Endothelial cell of umbilical vein (primary cell): Measurements from ENCODE around the gene MCRIP2. TPM values are rescaled to one million over a fixed set of nuclear protein-coding genes. Genes with fewer than 3 reads are reported as not detected.
A peak's percentile ranks its signal among the peaks of the same experiment; 100 is the strongest.

Source experiments
- BruUV-seq: library from RNA; stranded (reverse); fragments of 400-500 nt; replicated peaks from 2 replicates; lab custom pipeline; 2021; lab: Mats Ljungman, UMichigan
- CTCF ChIA-PET: fragments of 300-600, 350-600 bp; sonication (Branson Sonifier 250); formaldehyde crosslinking; loops from one replicate; lab custom pipeline; 2021; ENCODE audit warnings: antibody characterized with exemption, inconsistent platforms; lab: Charles Lee
- POLR2A ChIA-PET: fragments of 300-600, 350-600 bp; sonication (Branson Sonifier 250); formaldehyde crosslinking; loops from one replicate; lab custom pipeline; 2021; ENCODE audit warnings: antibody characterized with exemption, inconsistent platforms; lab: Charles Lee
- DNase-seq: peaks from one replicate; pipeline ENCODE4 v3.0.0-alpha.2; 2011; ENCODE audit warnings: low read depth, low spot score
- FAIRE-seq: peaks from 2 replicates; lab custom pipeline; 2011; peaks lifted over from hg19 to GRCh38; lab: Jason Lieb, UNC
- H2AFZ ChIP-seq: 2 replicates; pipeline ENCODE4 v1.6.0; 2012; ENCODE audit warnings: low read depth, low read length, control low read depth, inconsistent platforms
- H3K27ac ChIP-seq: 2 replicates; pipeline ENCODE4 v1.5.1; 2011; ENCODE audit warnings: low read depth, mild to moderate bottlenecking, control low read depth, low read length, moderate library complexity; ENCODE audit not compliant: insufficient read depth
- H3K27me3 ChIP-seq, 2 experiments: 2 replicates each; pipeline versions ENCODE4 v1.6.0 to v1.6.1; 2011; ENCODE audit warnings: low read length in 2 of 2, mixed read lengths in 1 of 2; ENCODE audit not compliant: control insufficient read depth in 2 of 2, insufficient read depth in 2 of 2
- H3K36me3 ChIP-seq, 2 experiments: 2 replicates in 1 of 2; 3 replicates in 1 of 2; pipeline ENCODE4 v1.5.1; 2011; ENCODE audit warnings: low read length in 2 of 2, mild to moderate bottlenecking in 1 of 2, moderate library complexity in 1 of 2; ENCODE audit not compliant: control insufficient read depth in 2 of 2, insufficient read depth in 2 of 2; ENCODE audit errors: extremely low read depth in 1 of 2
- H3K4me1 ChIP-seq: 3 replicates; pipeline ENCODE4 v1.5.1; 2011; ENCODE audit warnings: mild to moderate bottlenecking, low read length; ENCODE audit not compliant: control insufficient read depth, insufficient read depth; ENCODE audit errors: extremely low read depth
- H3K4me2 ChIP-seq: 2 replicates; pipeline ENCODE4 v1.6.1; 2011; ENCODE audit warnings: low read length, control low read depth, mixed read lengths; ENCODE audit not compliant: insufficient read depth
- H3K4me3 ChIP-seq, 3 experiments: fragments of 200-600 bp in 1 of 3; sonication (generic), shearing (Covaris generic) in 1 of 3; replicated peaks in 1 of 3; 2 replicates each; pipeline ENCODE4 v1.5.1; 2011 to 2016; ENCODE audit warnings: control low read depth in 3 of 3, low read length in 3 of 3, mild to moderate bottlenecking in 2 of 3, inconsistent platforms in 1 of 3, low read depth in 1 of 3, moderate library complexity in 1 of 3; ENCODE audit not compliant: insufficient read depth in 1 of 3
- H3K79me2 ChIP-seq: 2 replicates; pipeline ENCODE4 v1.6.0; 2012; ENCODE audit warnings: low read length, inconsistent platforms; ENCODE audit not compliant: control insufficient read depth, insufficient read depth
- H3K9ac ChIP-seq: replicated peaks from 2 replicates; pipeline ENCODE3; 2011; ENCODE audit warnings: low read length, control low read depth; ENCODE audit not compliant: insufficient read depth; ENCODE audit errors: extremely low read depth
- H3K9me1 ChIP-seq: replicated peaks from 3 replicates; pipeline ENCODE4 v1.6.0; 2011; ENCODE audit warnings: mild to moderate bottlenecking, low read length; ENCODE audit not compliant: control insufficient read depth, insufficient read depth; ENCODE audit errors: extremely low read depth
- H3K9me3 ChIP-seq: replicated peaks from 2 replicates; pipeline ENCODE4 v1.5.1; 2012; ENCODE audit warnings: low read length, inconsistent platforms; ENCODE audit not compliant: control insufficient read depth, insufficient read depth
- H4K20me1 ChIP-seq: replicated peaks from 2 replicates; pipeline ENCODE3; 2011; ENCODE audit warnings: mild to moderate bottlenecking, low read length; ENCODE audit not compliant: control insufficient read depth, insufficient read depth; ENCODE audit errors: extremely low read depth
- CTCF ChIP-seq, 2 donors: IDR thresholded peaks; 1 replicate in 1 of 2; 2 replicates in 1 of 2; pipeline ENCODE4 v1.5.1; 2011; ENCODE audit warnings: low read length in 2 of 2, mild to moderate bottlenecking in 2 of 2, moderate library complexity in 2 of 2, control low read depth in 1 of 2, inconsistent platforms in 1 of 2, low read depth in 1 of 2; ENCODE audit not compliant: insufficient read depth in 1 of 2; ENCODE audit errors: extremely low read depth in 1 of 2
- EZH2 ChIP-seq: IDR thresholded peaks from 2 replicates; pipeline ENCODE4 v1.6.1; 2012; ENCODE audit warnings: borderline replicate concordance, low read depth, mild to moderate bottlenecking, moderate library complexity, low read length, inconsistent platforms; ENCODE audit not compliant: severe bottlenecking
- FOS ChIP-seq: IDR thresholded peaks from 2 replicates; pipeline ENCODE4 v1.6.1; 2011; ENCODE audit warnings: mild to moderate bottlenecking, low read length, moderate library complexity, borderline replicate concordance; ENCODE audit not compliant: insufficient read depth
- GATA2 ChIP-seq: IDR thresholded peaks from 2 replicates; pipeline ENCODE4 v1.7.0; 2011; ENCODE audit warnings: low read depth, mild to moderate bottlenecking, moderate library complexity, mixed read lengths, low read length; ENCODE audit not compliant: insufficient read length, insufficient read depth
- JUN ChIP-seq: IDR thresholded peaks from 2 replicates; pipeline ENCODE4 v1.6.1; 2011; ENCODE audit warnings: borderline replicate concordance, low read depth; ENCODE audit not compliant: insufficient read length, insufficient read depth
- MYC ChIP-seq: IDR thresholded peaks from one replicate; pipeline ENCODE4 v1.6.1; 2011; ENCODE audit warnings: mild to moderate bottlenecking, low read depth, low read length
- POLR2A ChIP-seq: IDR thresholded peaks from 2 replicates; pipeline ENCODE4 v1.6.1; 2012; ENCODE audit warnings: low read depth, mild to moderate bottlenecking, control low read depth, low read length
- POLR2AphosphoS5 ChIP-seq: IDR thresholded peaks from 2 replicates; pipeline ENCODE4 v1.6.1; 2012; ENCODE audit warnings: low read depth, mild to moderate bottlenecking, control low read depth, low read length, moderate library complexity; ENCODE audit not compliant: insufficient read depth
- dilution Hi-C: fragments of 300-500 bp; cut with MboI; formaldehyde crosslinking; loops from one replicate; pipeline ENCODE4 v1.15.0; 2019; ENCODE audit warnings: low sequenced_read_pairs; ENCODE audit not compliant: extremely low pct_ligation_motif_present
- intact Hi-C: fragments of 100-400 bp; cut with micrococcal nuclease; formaldehyde crosslinking; loops from one replicate; pipeline ENCODE4 v1.10.0; 2022
- polyA plus RNA-seq, 4 experiments: library from polyadenylated mRNA; depleted of rRNA in 3 of 4; stranded (reverse) in 3 of 4; unstranded in 1 of 4; fragments of >200 nt; gene quantifications; 2 replicates each; pipeline versions ENCODE4 v1.2.1 to v1.2.3, GENCODE V29; 2011 to 2012; ENCODE audit warnings: missing spikeins in 1 of 4
- total RNA-seq: library from RNA; stranded (reverse); gene quantifications from 2 replicates; pipeline ENCODE4 v1.2.3, GENCODE V29; 2021
- TF ChIP-seq, protein P1 (sequence below): IDR thresholded peaks from 2 replicates; pipeline ENCODE4 v1.6.1; 2011; ENCODE audit not compliant: insufficient read depth, insufficient read length

Gene MCRIP2
- total and polyA plus RNA-seq, 2 donors (not counting 3 experiments of a cell fraction or from before 2014, with no cell fraction given), result 17.1 to 18.9 TPM

- TF ChIP-seq MYC (no peak), FOS (no peak), POLR2AphosphoS5 (no peak), JUN (no peak), CTCF (IDR thresholded peaks at IDR 0.05; ENCODE audit: extremely low read depth in 1 of 2, insufficient read depth in 1 of 2, low read depth in 1 of 2, low read length in 2 of 2) (no peak), POLR2A (no peak), EZH2 (no peak), GATA2 (no peak)
- TF ChIP-seq, protein P1, sequence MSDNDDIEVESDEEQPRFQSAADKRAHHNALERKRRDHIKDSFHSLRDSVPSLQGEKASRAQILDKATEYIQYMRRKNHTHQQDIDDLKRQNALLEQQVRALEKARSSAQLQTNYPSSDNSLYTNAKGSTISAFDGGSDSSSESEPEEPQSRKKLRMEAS, result no peak
- no peak overlapping the region for H2AFZ ChIP-seq
- FAIRE-seq (no peak), DNase-seq (no peak)
- no peaks in the 10 kb centered on the region for H3K27me3 ChIP-seq
- no peak overlapping the region for H3K4me2 ChIP-seq
- H3K9ac ChIP-seq, result no peak overlapping the region
- no peak overlapping the region for H3K27ac ChIP-seq
- H3K79me2 ChIP-seq, result peaks cover 13% of the 10 kb centered on the region
- TSS peak; percentile 12 for BruUV-seq
- peaks cover 5 to 35% of the 10 kb centered on the region in 2 experiments for H3K36me3 ChIP-seq
- no peaks in the 10 kb centered on the region for H4K20me1 ChIP-seq
- H3K9me3 ChIP-seq, result no peaks in the 10 kb centered on the region
- intact Hi-C loops, result no loop called here
- ChIA-PET CTCF (no interaction called here), POLR2A (no interaction called here)
- dilution Hi-C loops, result no loop called here
- no peak overlapping the region for H3K4me3 ChIP-seq
- H3K4me1 ChIP-seq, result no peaks in the 10 kb centered on the region
- H3K9me1 ChIP-seq, result no peaks in the 10 kb centered on the region
Observed at GRCh38 chr16:673399-673991, 31.9 kb downstream of the MCRIP2 start.
